ENCODE data around the gene ATP10A.
A peak's percentile ranks its signal among the peaks of the same experiment; 100 is the strongest.

Gene ATP10A

DNA sequence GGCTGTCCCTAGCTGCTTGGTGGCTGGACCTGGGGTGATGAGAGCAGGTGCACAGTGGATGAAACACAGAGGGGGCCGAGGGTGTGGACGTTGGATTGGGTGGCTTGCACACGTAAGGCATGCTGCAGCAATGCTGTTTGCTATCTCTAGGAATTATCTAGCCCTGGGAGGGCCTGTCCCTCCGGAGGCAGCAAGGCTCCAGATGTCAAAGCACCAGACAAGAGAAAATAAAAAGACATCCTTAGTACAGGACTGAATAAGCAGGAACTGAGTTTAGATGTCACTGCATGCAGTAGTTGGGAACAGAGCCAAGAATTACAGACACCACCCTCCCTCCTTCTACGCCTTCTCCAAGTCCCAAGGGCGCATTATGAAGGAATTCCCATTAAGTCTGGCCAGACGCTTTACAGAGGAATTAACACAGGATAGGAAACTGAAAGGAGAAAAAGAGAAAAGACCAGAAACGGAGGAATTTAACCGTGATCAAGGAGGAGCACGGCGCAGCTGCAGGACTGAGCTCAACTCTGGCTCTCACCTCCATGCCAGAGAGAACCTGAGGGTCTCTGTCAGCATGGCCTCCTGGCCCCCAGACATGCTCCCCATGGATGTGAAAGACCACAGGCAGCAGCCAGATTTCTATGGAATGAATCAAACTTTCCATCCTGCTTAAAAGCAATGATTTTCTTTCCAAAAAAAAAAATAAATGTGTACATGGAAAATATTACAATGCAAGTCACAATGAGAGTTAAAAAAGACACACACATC is 13.8 kb downstream of the ATP10A start:
- H3K4me1 Mint-ChIP-seq: peaks cover 94% of the 10 kb centered on the region
- H3K36me3 Mint-ChIP-seq: peaks cover 8% of the 10 kb centered on the region
- H3K27ac Mint-ChIP-seq: peak overlapping the region; percentile 100
- H3K9me3 Mint-ChIP-seq: no peaks in the 10 kb centered on the region
- H3K27me3 Mint-ChIP-seq: no peaks in the 10 kb centered on the region
- H3K4me3 Mint-ChIP-seq: peak overlapping the region; percentile 98

DNA sequence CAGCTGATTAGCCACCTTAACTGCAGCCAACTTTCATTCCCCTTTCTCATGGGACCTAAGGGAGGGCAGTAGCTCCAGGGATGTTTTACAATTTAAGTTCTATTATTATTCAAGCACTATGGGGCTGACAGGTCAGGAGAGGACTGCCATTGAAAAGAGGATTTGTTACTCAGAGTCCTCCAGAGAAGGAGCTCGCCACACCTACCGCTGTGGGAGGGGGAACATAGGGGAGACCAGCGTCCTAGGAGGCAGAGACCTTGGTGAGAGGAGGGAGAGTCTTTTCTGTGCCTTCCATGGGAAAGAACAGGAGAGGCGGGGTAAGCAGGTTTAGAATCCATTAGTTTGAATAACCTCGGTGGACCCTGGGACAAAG is 14.4 kb downstream of the ATP10A start:
- Mint-ChIP-seq H3K4me1 (peaks cover 93% of the 10 kb centered on the region), H3K4me3 (peak overlapping the region; percentile 98), H3K27me3 (no peaks in the 10 kb centered on the region), H3K9me3 (no peaks in the 10 kb centered on the region), H3K36me3 (peaks cover 8% of the 10 kb centered on the region), H3K27ac (peak overlapping the region; percentile 100)

DNA sequence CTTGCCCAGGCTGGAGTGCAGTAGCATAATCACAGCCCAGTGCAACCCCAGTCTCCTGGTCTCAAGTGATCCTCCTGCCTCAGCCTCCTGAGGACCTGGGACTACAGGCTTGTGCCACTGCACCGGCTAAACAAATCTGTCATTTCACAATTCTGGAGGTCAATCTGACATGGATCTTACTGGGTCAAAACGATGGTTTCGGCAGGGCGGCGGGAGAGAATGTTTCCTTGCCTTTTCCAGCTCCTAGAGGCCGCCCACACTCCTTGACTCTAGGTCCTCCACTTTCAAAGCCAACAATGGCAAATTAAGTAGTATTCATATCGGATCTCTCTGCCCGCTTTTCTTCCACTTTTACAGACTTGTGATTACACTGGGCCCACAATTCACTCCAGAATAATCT is 14.8 kb downstream of the ATP10A start:
- Mint-ChIP-seq H3K4me3 (peak overlapping the region; percentile 59), H3K27me3 (no peaks in the 10 kb centered on the region), H3K4me1 (peaks cover 93% of the 10 kb centered on the region), H3K9me3 (no peaks in the 10 kb centered on the region), H3K36me3 (peaks cover 10% of the 10 kb centered on the region), H3K27ac (peak overlapping the region; percentile 90)

DNA sequence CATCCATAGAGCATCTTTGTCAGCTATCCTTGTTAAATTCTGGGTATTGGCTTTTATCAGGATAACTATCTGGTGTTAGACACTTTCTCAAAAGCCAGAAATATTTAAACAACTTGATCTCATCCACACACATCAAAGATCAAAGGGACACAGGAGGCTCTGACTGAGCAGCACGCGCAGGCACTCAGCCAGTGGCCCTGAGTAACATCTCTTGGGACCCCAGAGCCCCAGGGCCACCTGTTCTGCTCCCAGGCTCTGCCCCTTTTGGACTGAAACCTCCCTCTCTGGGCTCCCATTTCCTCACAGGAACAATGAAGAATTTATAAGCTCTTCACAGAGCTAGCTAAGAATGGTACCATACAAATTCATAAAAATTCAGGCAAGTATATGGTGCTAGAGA is 16.1 kb downstream of the ATP10A start:
- H3K36me3 Mint-ChIP-seq: peaks cover 12% of the 10 kb centered on the region
- peaks cover 91% of the 10 kb centered on the region for H3K4me1 Mint-ChIP-seq
- peak overlapping the region; percentile 76 for H3K4me3 Mint-ChIP-seq
- no peaks in the 10 kb centered on the region for H3K27me3 Mint-ChIP-seq
- H3K9me3 Mint-ChIP-seq: no peaks in the 10 kb centered on the region
- H3K27ac Mint-ChIP-seq: peak overlapping the region; percentile 99

DNA sequence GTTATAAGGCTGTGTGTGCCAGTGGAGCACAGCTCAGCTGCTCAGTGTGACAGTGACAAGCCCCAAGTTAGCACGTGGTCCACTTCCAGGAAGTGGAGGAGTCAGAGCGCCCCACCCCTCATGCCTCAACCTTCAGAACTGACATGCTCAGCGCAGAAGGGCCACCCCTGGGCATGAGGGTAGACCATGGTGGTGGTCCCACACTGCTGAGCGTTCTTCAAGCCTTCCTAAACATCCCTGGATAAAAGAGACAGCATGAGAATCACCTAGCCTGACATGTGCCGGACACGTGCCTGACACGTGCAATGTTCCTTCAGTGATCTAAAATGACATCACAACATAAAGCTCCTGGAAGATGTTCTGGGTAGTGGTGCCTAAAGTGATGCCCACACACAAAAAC is 16.8 kb downstream of the ATP10A start:
- no peaks in the 10 kb centered on the region for H3K9me3 Mint-ChIP-seq
- peaks cover 13% of the 10 kb centered on the region for H3K36me3 Mint-ChIP-seq
- H3K27me3 Mint-ChIP-seq: no peaks in the 10 kb centered on the region
- H3K4me1 Mint-ChIP-seq: peaks cover 91% of the 10 kb centered on the region
- H3K27ac Mint-ChIP-seq: peak overlapping the region; percentile 99
- H3K4me3 Mint-ChIP-seq: peak overlapping the region; percentile 21

DNA sequence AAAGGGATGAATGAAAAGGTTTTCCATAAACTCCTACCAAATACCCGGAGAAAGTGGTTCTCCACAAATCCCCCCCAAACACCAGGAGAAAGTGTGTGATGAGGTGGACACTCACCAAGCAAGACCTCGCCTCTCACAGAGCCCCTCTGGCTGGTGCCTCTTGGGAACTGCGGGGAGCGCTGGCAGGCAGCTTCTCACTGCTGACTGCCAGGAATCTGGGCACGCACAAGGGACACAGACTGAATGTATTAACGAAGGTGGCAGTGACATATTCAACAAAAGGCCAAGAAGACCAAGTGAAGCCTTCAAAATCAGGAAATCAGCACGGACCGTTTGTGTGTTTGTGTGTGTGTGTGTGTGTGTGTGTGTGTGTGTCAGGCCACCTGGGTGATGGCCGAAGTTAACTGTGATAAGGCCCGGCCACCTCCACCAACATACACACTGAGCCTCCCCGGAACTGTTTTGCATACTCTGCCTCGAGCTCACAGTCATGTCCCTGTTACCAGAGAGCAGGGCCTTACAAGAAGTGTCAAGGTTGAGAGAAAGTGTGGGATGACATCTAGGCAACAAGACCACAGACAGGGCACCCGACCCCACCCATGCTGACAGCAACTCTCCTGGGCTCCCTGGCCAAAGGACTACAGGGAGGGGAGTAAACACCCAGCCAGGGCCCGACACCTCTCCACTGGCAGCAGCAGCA is 18.0 kb downstream of the ATP10A start:
- H3K27ac Mint-ChIP-seq: peak overlapping the region; percentile 99
- no peaks in the 10 kb centered on the region for H3K27me3 Mint-ChIP-seq
- H3K4me3 Mint-ChIP-seq: peak overlapping the region; percentile 64
- peaks cover 14% of the 10 kb centered on the region for H3K36me3 Mint-ChIP-seq
- no peaks in the 10 kb centered on the region for H3K9me3 Mint-ChIP-seq
- peaks cover 93% of the 10 kb centered on the region for H3K4me1 Mint-ChIP-seq

DNA sequence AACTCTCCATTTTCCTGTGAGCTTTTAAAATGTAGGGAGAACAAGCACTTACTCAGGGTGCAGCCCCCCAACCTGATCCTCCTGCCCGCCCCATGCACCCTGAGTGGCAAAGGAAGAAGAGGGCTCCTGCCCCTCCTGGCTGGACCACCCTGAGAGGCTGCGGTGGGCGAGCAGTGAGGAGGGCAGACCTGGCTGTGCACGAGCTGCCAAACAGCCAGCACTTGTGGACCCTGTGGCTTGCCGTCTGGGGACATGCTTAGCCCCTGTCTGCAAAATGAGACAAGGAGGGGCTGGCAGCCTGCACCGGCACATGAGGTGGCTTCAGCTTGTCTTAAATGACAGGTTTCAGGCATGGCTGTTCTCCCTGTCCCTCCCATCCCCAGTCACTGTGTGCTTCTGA is 18.6 kb downstream of the ATP10A start:
- peaks cover 93% of the 10 kb centered on the region for H3K4me1 Mint-ChIP-seq
- H3K27ac Mint-ChIP-seq: peak overlapping the region; percentile 99
- H3K36me3 Mint-ChIP-seq: peaks cover 14% of the 10 kb centered on the region
- peak overlapping the region; percentile 64 for H3K4me3 Mint-ChIP-seq
- H3K9me3 Mint-ChIP-seq: no peaks in the 10 kb centered on the region
- H3K27me3 Mint-ChIP-seq: no peaks in the 10 kb centered on the region

DNA sequence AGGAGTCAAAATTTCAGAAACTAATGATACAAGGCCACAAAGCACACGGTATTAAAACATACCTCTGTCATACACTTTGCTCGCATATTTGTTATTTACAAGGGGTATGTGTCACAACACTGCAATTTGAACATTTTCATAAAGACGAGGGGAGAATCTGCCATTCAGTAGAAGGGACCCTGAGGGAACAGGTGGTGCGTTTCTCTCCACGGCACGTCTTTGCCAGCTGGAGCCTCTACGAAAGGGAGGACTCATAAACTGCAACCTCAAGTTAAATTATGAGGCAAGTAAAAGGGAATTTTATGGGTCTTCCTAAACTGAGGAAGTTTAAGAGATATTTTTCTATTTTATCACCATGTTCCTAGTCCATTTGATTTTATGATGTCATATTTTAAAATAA is 19.1 kb downstream of the ATP10A start:
- peak overlapping the region; percentile 24 for H3K4me3 Mint-ChIP-seq
- H3K36me3 Mint-ChIP-seq: peaks cover 14% of the 10 kb centered on the region
- no peaks in the 10 kb centered on the region for H3K9me3 Mint-ChIP-seq
- H3K4me1 Mint-ChIP-seq: peaks cover 93% of the 10 kb centered on the region
- no peaks in the 10 kb centered on the region for H3K27me3 Mint-ChIP-seq
- peak overlapping the region; percentile 85 for H3K27ac Mint-ChIP-seq

DNA sequence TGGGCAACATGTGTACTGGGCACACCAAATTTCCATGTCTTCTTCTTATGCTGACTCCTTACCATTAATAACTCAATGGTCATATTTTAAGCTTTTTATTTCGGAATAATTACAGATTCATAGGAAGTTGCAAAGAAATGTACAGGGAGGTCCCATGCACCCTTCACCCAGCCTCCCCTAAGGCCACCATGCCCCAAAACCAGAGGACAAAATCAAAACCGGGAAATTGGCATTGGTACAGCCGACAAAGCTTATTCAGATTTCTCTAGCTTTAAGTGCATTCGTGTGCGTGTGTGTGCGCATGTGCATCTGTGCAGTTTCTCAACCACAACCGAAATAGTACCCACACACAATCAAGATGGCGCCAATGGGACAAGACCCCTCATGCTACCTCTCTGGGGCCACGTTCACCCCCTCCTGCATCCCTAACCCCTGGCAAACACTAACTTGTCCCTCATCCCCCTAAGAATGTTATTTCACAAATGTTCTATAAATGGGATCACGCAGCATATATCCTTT is 23.4 kb downstream of the ATP10A start:
- H3K27me3 Mint-ChIP-seq: no peaks in the 10 kb centered on the region
- H3K36me3 Mint-ChIP-seq: peaks cover 14% of the 10 kb centered on the region
- peaks cover 82% of the 10 kb centered on the region for H3K4me1 Mint-ChIP-seq
- no peak overlapping the region for H3K4me3 Mint-ChIP-seq
- H3K27ac Mint-ChIP-seq: no peak overlapping the region
- no peaks in the 10 kb centered on the region for H3K9me3 Mint-ChIP-seq

DNA sequence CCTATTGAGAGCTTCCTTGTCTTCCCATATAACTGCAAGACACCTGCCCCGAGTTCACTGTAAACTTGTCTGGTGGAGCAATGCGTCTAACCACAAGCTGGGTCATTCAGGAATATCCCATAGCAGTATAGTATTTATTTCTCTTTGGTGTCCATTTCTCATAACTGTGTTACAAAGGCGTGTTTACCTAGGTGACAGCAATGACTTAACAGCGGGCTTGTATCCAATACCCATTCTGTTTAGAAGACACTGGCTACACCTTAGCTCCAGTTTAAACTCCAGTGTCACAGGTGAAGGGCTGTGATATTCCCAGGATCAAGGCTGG is 24.3 kb downstream of the ATP10A start:
- H3K4me3 Mint-ChIP-seq: no peak overlapping the region
- H3K4me1 Mint-ChIP-seq: peaks cover 83% of the 10 kb centered on the region
- H3K36me3 Mint-ChIP-seq: peaks cover 12% of the 10 kb centered on the region
- H3K9me3 Mint-ChIP-seq: no peaks in the 10 kb centered on the region
- no peak overlapping the region for H3K27ac Mint-ChIP-seq
- H3K27me3 Mint-ChIP-seq: no peaks in the 10 kb centered on the region

DNA sequence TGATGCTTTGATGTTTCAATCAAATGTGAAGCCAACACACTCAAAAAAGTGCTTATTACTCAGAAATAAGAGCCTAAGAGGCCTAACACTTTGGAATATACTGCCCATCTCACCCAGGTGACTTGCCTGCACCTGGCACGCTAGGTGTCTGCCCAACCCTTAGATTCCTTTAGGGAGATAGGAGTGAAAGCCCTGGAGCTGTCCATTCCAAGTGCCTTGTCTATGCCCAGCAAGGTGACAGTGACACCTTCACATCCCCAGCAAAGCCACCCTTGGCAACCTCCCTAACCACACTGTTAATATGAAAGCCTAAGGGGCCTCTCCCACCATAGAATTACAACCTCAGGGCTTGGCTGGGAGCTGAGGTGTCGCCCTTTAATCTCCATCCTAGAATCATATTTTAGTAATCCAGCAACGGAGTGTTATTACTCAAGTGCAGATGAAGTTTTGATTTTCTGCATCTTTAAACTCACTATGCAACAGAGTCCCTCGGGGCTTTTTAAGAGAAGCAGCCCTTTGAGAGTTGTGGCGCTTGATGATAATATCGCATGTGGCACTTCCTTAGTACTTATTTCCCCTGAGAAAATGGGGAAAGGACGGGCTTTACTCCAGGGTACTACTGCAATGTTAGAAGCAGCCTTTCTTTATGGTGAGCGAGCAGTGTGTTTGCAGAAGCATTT is 24.8 kb downstream of the ATP10A start:
- Mint-ChIP-seq H3K4me3 (no peak overlapping the region), H3K27ac (peak overlapping the region; percentile 51), H3K4me1 (peaks cover 81% of the 10 kb centered on the region), H3K27me3 (no peaks in the 10 kb centered on the region), H3K36me3 (peaks cover 9% of the 10 kb centered on the region), H3K9me3 (no peaks in the 10 kb centered on the region)

DNA sequence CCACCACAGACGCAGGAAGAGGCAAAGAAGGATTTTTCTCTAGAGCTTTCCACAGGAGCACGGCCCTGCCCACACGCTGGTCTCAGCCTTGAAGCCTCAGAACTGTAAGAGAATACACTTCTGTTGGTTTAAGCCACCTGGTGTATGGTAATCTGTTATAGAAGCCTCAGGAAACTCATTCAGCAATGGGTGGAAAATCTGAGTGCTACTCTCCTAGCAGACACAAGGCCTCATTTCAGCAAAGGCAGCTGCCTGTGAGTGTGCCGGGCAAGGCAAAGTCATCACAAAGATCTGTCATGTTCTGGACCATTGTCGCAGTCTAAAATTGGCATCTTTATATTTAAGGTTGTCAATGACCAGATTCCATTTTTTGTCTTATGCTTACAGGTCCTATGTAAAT is 31.0 kb downstream of the ATP10A start:
- Mint-ChIP-seq H3K27me3 (no peaks in the 10 kb centered on the region), H3K36me3 (peaks cover 30% of the 10 kb centered on the region), H3K4me3 (peak overlapping the region; percentile 73), H3K9me3 (peaks cover 5% of the 10 kb centered on the region), H3K27ac (peak overlapping the region; percentile 98), H3K4me1 (peaks cover 68% of the 10 kb centered on the region)

DNA sequence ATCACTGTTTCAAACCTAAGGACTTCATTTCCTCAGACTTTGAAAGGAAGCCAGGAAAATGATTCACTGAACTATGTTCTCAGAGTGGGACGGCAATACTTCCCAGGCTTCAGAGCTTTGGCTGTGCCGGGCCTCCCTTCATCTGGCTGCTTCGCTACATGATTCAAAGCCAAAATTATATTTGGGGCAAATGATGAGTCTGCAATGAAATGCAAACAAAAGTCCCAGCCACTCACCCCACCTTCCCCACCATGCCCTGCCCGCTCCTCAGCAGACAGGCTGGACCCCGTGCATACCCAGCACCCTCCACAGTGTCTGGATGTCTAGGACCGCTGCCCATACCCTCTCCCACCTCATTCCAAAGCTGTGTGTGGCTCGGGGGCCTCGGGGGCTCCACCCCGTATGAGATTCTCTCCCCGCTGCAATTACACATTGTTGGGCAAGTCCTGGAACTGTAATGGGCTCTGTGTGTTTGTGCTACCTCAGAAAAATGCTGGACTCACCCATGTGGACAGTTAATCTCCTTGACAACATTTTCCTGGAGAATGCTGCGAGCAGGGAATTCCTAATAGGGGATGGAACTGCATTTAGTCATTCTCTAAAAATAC is 32.2 kb downstream of the ATP10A start:
- Mint-ChIP-seq H3K27ac (peak overlapping the region; percentile 98), H3K4me3 (no peak overlapping the region), H3K4me1 (peaks cover 66% of the 10 kb centered on the region), H3K27me3 (no peaks in the 10 kb centered on the region), H3K36me3 (peaks cover 35% of the 10 kb centered on the region), H3K9me3 (peaks cover 12% of the 10 kb centered on the region)

DNA sequence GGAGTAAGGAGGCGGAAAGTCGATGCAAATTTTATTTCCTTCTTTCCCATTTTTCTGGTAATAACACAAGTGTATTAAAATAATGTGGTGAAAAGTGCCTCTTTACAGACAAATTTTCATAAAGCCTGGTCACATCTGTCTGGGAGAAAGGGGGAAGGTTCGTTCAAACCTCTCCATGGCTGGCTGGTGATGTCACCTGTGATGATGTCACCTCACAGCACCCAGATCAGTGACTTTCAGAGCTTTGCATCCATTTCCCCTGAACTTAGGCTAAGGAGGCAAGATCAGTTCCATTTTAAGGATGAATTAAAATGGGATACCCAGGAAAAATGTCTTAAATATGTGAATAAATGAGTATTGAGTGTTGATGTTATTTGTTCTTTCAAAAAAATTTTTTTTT is 34.1 kb downstream of the ATP10A start:
- Mint-ChIP-seq H3K4me3 (no peak overlapping the region), H3K9me3 (peaks cover 12% of the 10 kb centered on the region), H3K27me3 (no peaks in the 10 kb centered on the region), H3K4me1 (peaks cover 77% of the 10 kb centered on the region), H3K27ac (peak overlapping the region; percentile 89), H3K36me3 (peaks cover 43% of the 10 kb centered on the region)

DNA sequence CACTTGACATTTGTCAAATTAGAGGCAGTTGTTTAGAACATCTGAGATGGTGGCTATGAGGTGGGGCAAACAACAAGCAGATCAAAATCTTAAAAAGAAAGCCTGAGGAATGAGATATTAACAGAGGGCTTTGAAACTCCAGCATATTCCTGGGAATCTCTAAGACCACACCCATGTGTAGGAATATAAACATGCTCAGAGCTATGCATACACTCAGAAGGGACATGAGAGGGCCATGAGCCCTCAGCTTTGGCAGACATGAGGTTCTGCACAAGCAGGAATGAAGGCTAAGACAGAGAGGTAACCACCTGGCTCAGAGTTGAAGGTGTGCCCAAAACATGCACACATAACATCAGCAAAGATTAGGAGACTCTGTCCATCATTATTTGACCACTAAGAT is 37.9 kb downstream of the ATP10A start:
- H3K27ac Mint-ChIP-seq: peak overlapping the region; percentile 44
- no peak overlapping the region for H3K4me3 Mint-ChIP-seq
- peaks cover 86% of the 10 kb centered on the region for H3K4me1 Mint-ChIP-seq
- H3K9me3 Mint-ChIP-seq: peaks cover 12% of the 10 kb centered on the region
- peaks cover 39% of the 10 kb centered on the region for H3K36me3 Mint-ChIP-seq
- H3K27me3 Mint-ChIP-seq: no peaks in the 10 kb centered on the region

Measured in activated naive CD4-positive, alpha-beta T cell treated with anti-CD3 and anti-CD28 coated beads, Interleukin-2, amount 50 U/mL, for 24 hours (primary cell).